Stimulated activated CD4-positive, alpha-beta T cell treated with anti-CD3 and anti-CD28 coated beads, Interleukin-15, amount 100 ng/mL, for 48 hours (primary cell): ENCODE measurements around the gene KRTAP5-7.
"Not testable (repeated sequence)": the region's sequence is repeated elsewhere in the genome, so short reads cannot be mapped to it uniquely, and the experiment has no call there.

Experiments
- DNase-seq, 2 donors: peaks; one replicate each; pipeline ENCODE4 v3.0.0-alpha.2; 2020; ENCODE audit warnings: low read depth in 2 of 2

KRTAP5-7 gene

GRCh38 chr11:71557257-71557656 is 30.2 kb downstream of the KRTAP5-7 start:
- DNase-seq, result no peak

GRCh38 chr11:71558996-71559395 is 31.9 kb downstream of the KRTAP5-7 start:
- no peak for DNase-seq

- DNase-seq, result no peak
Measured at GRCh38 chr11:71562120-71562519, 35.1 kb downstream of the KRTAP5-7 start.

GRCh38 chr11:71563406-71563805 is 36.3 kb downstream of the KRTAP5-7 start:
- peak in 1 of 2 donors; percentile 12 for DNase-seq

GRCh38 chr11:71564430-71564829 is 37.4 kb downstream of the KRTAP5-7 start:
- DNase-seq, result no peak

GRCh38 chr11:71565263-71565662 is 38.2 kb downstream of the KRTAP5-7 start, which contains the start of gene KRTAP5-10:
Gene KRTAP5-10, plus strand, starts transcription at chr11:71565563. Its CDS starts 25 bp downstream, at chr11:71565588.
- no peak for DNase-seq

- no peak for DNase-seq
Measured at GRCh38 chr11:71566081-71566620, 39.1 kb downstream of the KRTAP5-7 start.

- DNase-seq, result not testable (repeated sequence)
Measured at GRCh38 chr11:71566626-71567599, 39.8 kb downstream of the KRTAP5-7 start.

- not testable (repeated sequence) for DNase-seq
Measured at GRCh38 chr11:71567633-71568032, 40.6 kb downstream of the KRTAP5-7 start.

- DNase-seq, result no peak
Measured at GRCh38 chr11:71568704-71569349, 41.8 kb downstream of the KRTAP5-7 start.

GRCh38 chr11:71571101-71571850 is 44.2 kb downstream of the KRTAP5-7 start:
- DNase-seq, result not testable (repeated sequence)

- DNase-seq, result no peak
Measured at GRCh38 chr11:71572811-71573210, 45.7 kb downstream of the KRTAP5-7 start.

GRCh38 chr11:71574418-71574817 is 47.4 kb downstream of the KRTAP5-7 start:
- no peak for DNase-seq

GRCh38 chr11:71575723-71576424 is 48.8 kb downstream of the KRTAP5-7 start:
- DNase-seq, result no peak

- not testable (repeated sequence) for DNase-seq
Measured at GRCh38 chr11:71576688-71577465, 49.8 kb downstream of the KRTAP5-7 start.

GRCh38 chr11:71577469-71578004 is 50.5 kb downstream of the KRTAP5-7 start:
- DNase-seq, result no peak
